Esophagus muscularis mucosa (tissue), 4 donors: ENCODE data around the gene MCL1. TPM values are rescaled to one million over a fixed set of nuclear protein-coding genes. Genes with fewer than 3 reads are reported as not detected.

ENCODE experiments used
- DNase-seq: peaks from one replicate; pipeline ENCODE4 v3.0.0-alpha.2; 2017; ENCODE audit errors: extremely low spot score
- H3K27ac ChIP-seq, 4 donors: fragments of 200-600 bp; sonication (generic); replicated peaks in 1 of 4; 1 replicate in 3 of 4; 2 replicates in 1 of 4; pipeline ENCODE4 v1.5.1; 2016 to 2019; ENCODE audit warnings: mild to moderate bottlenecking in 1 of 4
- H3K27me3 ChIP-seq, 4 donors: fragments of 200-600 bp; sonication (generic); one replicate each; pipeline versions ENCODE4 v1.5.1 to v1.6.0; 2016 to 2019
- H3K36me3 ChIP-seq, 4 donors: fragments of 200-600 bp; sonication (generic); one replicate each; pipeline ENCODE4 v1.5.1; 2016 to 2019
- H3K4me1 ChIP-seq, 4 donors: fragments of 200-600 bp; sonication (generic); one replicate each; pipeline ENCODE4 v1.5.1; 2016 to 2019
- H3K4me3 ChIP-seq, 4 donors: fragments of 200-600 bp; sonication (generic); 1 replicate in 2 of 4; 2 replicates in 2 of 4; pipeline ENCODE4 v1.5.1; 2016 to 2019; ENCODE audit warnings: mild to moderate bottlenecking in 4 of 4, moderate library complexity in 1 of 4
- H3K9me3 ChIP-seq, 4 donors: fragments of 200-600 bp; sonication (generic); 1 replicate in 3 of 4; 2 replicates in 1 of 4; pipeline ENCODE4 v1.5.1; 2016 to 2019
- EP300 ChIP-seq: sonication (generic); formaldehyde crosslinking; IDR thresholded peaks from one replicate; pipeline ENCODE4 v1.6.1; 2017; ENCODE audit warnings: antibody characterized with exemption
- POLR2A ChIP-seq: fragments of 450-650 bp; IDR thresholded peaks from one replicate; pipeline ENCODE4 v1.6.1; 2017; ENCODE audit warnings: antibody characterized with exemption, moderate library complexity, mild to moderate bottlenecking, low read depth
- POLR2AphosphoS5 ChIP-seq, 2 donors: sonication (generic); formaldehyde crosslinking; IDR thresholded peaks; one replicate each; pipeline ENCODE4 v1.6.1; 2017; ENCODE audit warnings: antibody characterized with exemption in 2 of 2
- WGBS: methylation state at CpG from one replicate; pipeline ENCODE4 v1.1.5; 2018; 5-methylcytosine and 5-hydroxymethylcytosine counted together
- intact Hi-C: fragments of 100-400 bp; cut with DNase I; formaldehyde crosslinking; loops from one replicate; pipeline ENCODE4 v1.15.1; 2023
- total RNA-seq, 4 donors: library from RNA; depleted of rRNA; stranded (reverse); fragments of >200 nt; gene quantifications; one replicate each; pipeline versions ENCODE4 v1.1.0 to v1.2.1, GENCODE V29; 2016
- TF ChIP-seq, protein P1 (sequence below), 3 experiments: fragments of 200-600 bp in 2 of 3; fragments of 450-650 bp in 1 of 3; sonication (generic) in 2 of 3; IDR thresholded peaks; one replicate each; pipeline ENCODE4 v1.5.1; 2017 to 2019; ENCODE audit warnings: antibody characterized with exemption in 3 of 3, mild to moderate bottlenecking in 2 of 3, moderate library complexity in 1 of 3

The MCL1 gene
- total RNA-seq, 4 donors from 2014 or later: 192 to 460 (median 255) TPM

DNA sequence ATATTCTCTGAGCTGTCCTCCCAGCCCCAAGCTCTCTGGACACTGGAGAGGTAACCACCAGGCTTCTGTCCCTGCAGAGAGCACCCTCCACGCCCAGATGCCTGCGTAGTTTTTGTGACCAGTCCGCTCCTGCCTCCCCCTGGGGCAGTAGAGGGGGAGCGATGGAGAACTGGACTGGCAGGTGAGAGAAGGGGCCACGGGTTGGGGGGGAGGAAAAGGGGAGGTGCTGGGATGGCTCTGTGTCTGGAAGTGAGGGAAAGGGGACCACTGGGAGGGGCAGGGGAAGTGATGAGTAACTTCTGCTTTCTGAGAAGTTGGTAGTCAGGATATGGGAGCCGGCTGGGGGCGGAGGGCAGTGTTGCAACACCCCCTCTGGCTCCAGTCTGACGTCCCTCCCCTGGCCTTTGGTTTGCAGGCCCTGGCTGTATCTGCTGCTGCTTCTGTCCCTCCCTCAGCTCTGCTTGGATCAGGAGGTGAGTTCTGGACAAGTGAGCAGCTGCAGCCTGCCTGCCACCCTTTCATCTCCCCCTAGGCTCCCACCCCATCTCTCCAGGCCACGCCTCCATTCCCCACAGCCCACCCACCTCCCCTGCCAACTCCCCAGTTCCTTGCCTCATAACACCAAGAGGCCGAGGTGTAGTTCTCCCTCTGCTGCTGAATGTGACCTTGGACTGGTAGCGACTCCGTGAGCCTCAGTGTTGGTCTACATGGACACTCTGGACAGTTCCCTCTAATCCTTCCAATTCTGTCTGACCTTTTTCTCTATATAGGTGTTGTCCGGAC lies 27.1 kb downstream of the MCL1 start:
- H3K27ac ChIP-seq: peak overlapping the region; percentile 91 to 96 (median 94)
- peak overlapping the region in 3 of 4 donors; percentile 5 to 34 (median 6) for H3K4me3 ChIP-seq
- WGBS: 39% methylated on average over 13 of the region's 13 CpGs
- TF ChIP-seq, protein P1, sequence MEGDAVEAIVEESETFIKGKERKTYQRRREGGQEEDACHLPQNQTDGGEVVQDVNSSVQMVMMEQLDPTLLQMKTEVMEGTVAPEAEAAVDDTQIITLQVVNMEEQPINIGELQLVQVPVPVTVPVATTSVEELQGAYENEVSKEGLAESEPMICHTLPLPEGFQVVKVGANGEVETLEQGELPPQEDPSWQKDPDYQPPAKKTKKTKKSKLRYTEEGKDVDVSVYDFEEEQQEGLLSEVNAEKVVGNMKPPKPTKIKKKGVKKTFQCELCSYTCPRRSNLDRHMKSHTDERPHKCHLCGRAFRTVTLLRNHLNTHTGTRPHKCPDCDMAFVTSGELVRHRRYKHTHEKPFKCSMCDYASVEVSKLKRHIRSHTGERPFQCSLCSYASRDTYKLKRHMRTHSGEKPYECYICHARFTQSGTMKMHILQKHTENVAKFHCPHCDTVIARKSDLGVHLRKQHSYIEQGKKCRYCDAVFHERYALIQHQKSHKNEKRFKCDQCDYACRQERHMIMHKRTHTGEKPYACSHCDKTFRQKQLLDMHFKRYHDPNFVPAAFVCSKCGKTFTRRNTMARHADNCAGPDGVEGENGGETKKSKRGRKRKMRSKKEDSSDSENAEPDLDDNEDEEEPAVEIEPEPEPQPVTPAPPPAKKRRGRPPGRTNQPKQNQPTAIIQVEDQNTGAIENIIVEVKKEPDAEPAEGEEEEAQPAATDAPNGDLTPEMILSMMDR (IDR thresholded peaks at IDR 0.05): no peak
- TF ChIP-seq POLR2AphosphoS5 (IDR thresholded peaks at IDR 0.05) (peak; percentile 82 to 87), POLR2A (no peak), EP300 (peak; percentile 70)
- no peaks in the 10 kb centered on the region for H3K9me3 ChIP-seq
- H3K27me3 ChIP-seq: no peaks in the 10 kb centered on the region
- intact Hi-C loops: loop anchor here (10.0 kb wide), 1 partner anchor 262 kb away; no protein-coding TSS in a partner anchor
- peaks cover 6 to 36% (median 24%) of the 10 kb centered on the region in 4 donors for H3K36me3 ChIP-seq
- peak; percentile 98 for DNase-seq
- peaks cover 30 to 90% (median 67%) of the 10 kb centered on the region in 4 donors for H3K4me1 ChIP-seq

DNA sequence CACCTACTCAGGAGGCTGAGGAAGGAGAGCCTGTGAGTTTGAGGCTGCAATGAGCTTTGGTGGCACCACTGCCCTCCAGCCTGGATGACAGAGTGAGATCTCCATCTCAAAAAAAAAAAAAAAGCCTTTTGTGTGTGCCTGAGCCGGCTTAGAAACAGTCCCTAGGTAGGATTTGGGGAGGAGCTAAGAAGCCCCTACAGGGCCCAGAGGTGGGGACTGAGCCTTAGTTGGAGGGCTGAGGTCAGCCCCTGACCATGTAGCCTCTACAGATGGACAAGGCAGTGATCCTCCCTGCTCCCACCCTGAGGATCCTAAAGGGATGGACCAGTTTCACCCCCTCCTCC lies 27.7 kb downstream of the MCL1 start:
- peaks cover 30 to 85% (median 65%) of the 10 kb centered on the region in 4 donors for H3K4me1 ChIP-seq
- TF ChIP-seq POLR2A: no peak
- TF ChIP-seq EP300: no peak
- TF ChIP-seq POLR2AphosphoS5 (IDR thresholded peaks at IDR 0.05): no peak
- TF ChIP-seq, protein P1 (IDR thresholded peaks at IDR 0.05): no peak
- no peaks in the 10 kb centered on the region for H3K27me3 ChIP-seq
- peaks cover 6 to 30% (median 19%) of the 10 kb centered on the region in 4 donors for H3K36me3 ChIP-seq
- DNase-seq: no peak
- no peaks in the 10 kb centered on the region for H3K9me3 ChIP-seq
- intact Hi-C loops: loop anchor here (10.0 kb wide), 1 partner anchor 263 kb away; no protein-coding TSS in a partner anchor
- WGBS: 33% methylated on average over 1 of the region's 1 CpG
- H3K4me3 ChIP-seq: peak overlapping the region in 1 of 4 donors; percentile 24
- H3K27ac ChIP-seq: peak overlapping the region; percentile 91 to 96 (median 94)

DNA sequence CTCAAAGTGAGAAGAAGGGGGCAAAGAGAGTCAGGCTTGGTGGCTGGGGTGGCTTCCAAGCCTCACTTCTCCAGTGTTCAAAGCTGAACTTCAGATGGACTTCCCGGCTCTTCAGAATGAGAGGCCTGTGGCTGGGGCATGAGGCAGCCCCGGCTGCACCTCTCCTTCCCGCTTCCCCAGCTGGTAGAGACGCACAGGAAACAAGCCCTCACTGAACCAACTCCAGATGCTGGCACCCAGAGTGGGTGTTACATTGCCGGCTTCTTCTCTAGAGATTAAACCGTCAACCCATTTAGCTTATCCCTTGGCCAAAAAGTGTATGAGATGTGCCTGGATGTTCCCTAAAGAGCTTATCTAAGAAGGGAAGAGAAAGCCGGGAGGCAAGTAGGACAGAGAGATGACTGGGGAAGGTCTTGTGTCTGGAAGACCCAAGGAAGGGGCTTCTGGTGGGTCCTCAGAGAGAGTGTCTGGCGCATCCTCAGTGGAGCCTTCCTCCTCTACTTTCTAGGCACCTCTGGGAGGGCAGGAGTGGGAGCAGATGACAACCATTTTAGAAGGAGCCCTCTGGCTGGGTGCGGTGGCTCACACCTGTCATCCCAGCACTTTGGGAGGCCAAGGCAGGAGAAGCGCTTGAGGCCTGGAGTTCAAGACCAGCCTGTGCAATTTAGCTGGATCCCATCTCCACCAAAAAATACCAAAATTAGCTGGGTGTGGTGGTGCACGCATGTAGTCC lies 28.2 kb downstream of the MCL1 start:
- 67% methylated on average over 11 of the region's 11 CpGs for WGBS
- H3K27me3 ChIP-seq: no peaks in the 10 kb centered on the region
- DNase-seq: no peak
- H3K9me3 ChIP-seq: no peaks in the 10 kb centered on the region
- peak overlapping the region; percentile 69 to 74 (median 70) for H3K4me3 ChIP-seq
- H3K4me1 ChIP-seq: peaks cover 30 to 79% (median 63%) of the 10 kb centered on the region in 4 donors
- H3K27ac ChIP-seq: peak overlapping the region; percentile 91 to 96 (median 94)
- H3K36me3 ChIP-seq: peaks cover 6 to 25% (median 14%) of the 10 kb centered on the region in 4 donors
- intact Hi-C loops: loop anchor here (10.0 kb wide), 1 partner anchor 264 kb away; no protein-coding TSS in a partner anchor
- TF ChIP-seq EP300 (no peak), POLR2A (no peak)
- TF ChIP-seq, protein P1 (IDR thresholded peaks at IDR 0.05): no peak

DNA sequence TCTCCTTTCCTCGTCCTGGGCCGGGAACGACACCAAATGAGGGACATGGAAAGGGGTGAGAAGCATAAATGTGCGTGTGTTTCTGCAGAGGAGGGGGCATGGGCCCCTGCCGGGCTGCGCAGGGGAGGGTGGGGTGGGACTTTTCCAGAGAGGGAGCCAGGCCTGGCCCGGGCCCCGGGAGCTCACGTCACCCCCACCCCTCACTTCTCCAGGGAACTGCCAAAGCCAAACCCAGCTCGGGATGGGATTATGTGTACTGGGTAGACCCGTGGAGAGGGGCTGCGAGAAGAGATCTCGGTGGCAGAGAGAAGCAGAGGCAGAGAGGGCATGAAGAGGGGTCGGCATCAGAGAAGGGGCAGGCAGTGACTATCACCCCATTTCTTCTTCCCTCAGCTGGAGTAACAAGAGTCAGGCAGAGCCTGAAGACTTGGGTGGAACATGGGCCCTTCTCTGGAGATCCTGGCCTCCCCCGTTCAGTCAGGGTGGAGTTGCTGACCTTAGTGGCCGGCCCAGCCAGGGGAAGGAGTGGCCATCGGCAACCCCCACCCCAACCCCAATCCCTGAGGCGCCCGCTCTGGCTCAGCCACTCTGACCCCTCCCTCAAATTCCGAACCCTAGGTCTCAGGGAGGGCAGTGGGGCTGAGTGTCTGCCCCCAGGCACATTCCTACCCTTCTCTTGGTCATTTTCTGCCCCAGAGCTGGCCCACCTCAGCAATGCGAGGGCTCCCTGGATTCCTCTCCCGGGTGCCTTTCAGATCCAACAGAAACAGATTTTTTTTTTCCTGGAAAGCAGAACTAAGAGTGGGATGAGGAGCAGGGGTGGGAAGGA lies 29.0 kb downstream of the MCL1 start:
- intact Hi-C loops: loop anchor here (10.0 kb wide), 1 partner anchor 264 kb away; no protein-coding TSS in a partner anchor
- Histone ChIP-seq H3K27ac (peak overlapping the region; percentile 91 to 96 (median 94)), H3K36me3 (peaks cover 0 to 17% (median 6%) of the 10 kb centered on the region in 4 donors), H3K4me3 (peak overlapping the region; percentile 69 to 74 (median 70)), H3K27me3 (no peaks in the 10 kb centered on the region), H3K9me3 (no peaks in the 10 kb centered on the region), H3K4me1 (peaks cover 30 to 72% (median 63%) of the 10 kb centered on the region in 4 donors)
- no peak for TF ChIP-seq POLR2A
- TF ChIP-seq, protein P1 (IDR thresholded peaks at IDR 0.05): no peak
- peak; percentile 45 to 53 for TF ChIP-seq POLR2AphosphoS5 (IDR thresholded peaks at IDR 0.05)
- WGBS: 47% methylated on average over 19 of the region's 22 CpGs
- DNase-seq: no peak
